ENCODE measurements around the gene KRTAP5-3.
"Not testable (repeated sequence)": the region's sequence is repeated elsewhere in the genome, so short reads cannot be mapped to it uniquely, and the experiment has no call there.

The KRTAP5-3 gene

DNA sequence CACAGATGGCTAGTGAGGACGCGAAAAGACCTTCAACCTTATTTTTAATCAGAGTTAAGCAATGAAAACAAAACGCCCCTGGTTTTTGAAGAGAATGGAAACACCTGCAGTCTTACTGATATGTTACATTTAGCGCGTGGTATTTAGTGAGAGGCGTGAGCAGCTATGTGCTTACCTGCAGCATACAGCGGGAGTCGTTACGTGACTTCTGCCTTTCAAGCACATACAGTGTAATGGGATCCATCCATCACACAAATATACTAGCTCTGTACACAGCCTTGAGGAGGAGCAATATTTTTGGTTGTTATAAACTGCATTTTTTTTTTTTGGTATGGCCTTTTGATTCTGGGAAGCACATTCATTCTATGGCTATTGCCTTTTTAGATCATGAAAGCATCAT, 15.6 kb downstream of the KRTAP5-3 start:
- Mint-ChIP-seq H3K4me1 (peaks cover 5 to 10% of the 10 kb centered on the region in 2 donors), H3K36me3 (peaks cover 4 to 7% of the 10 kb centered on the region in 2 donors), H3K27ac (no peak overlapping the region), H3K27me3 (peaks cover 55 to 70% of the 10 kb centered on the region in 2 donors), H3K9me3 (peaks cover 0 to 3% of the 10 kb centered on the region in 2 donors), H3K4me3 (no peak overlapping the region)
- DNase-seq: no peak
- ATAC-seq (replicated peaks): no peak

DNA sequence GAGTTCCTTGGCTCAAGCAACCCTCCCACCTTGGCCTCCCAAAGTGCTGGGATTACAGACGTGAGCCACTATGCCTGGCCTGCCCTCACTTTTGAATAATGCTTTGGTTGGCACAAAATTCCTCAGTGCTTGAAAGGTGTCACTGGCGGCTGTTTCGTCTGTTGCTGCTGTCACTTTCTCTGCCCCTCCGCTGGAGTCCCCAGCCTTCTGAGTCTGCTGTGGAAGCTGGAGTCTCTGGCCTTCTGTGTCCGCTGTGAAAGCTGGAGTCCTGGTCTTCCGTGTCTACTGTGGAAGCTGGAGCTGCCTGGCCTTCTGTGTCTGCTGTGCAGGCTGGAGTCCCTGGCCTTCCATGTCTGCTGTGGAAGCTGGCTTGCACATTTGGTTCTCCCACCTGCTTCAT, 18.3 kb downstream of the KRTAP5-3 start:
- peaks cover 41 to 67% of the 10 kb centered on the region in 2 donors for H3K27me3 Mint-ChIP-seq
- no peak overlapping the region for H3K4me3 Mint-ChIP-seq
- no peak for ATAC-seq (replicated peaks)
- H3K4me1 Mint-ChIP-seq: peaks cover 5 to 6% of the 10 kb centered on the region in 2 donors
- peaks cover 4% of the 10 kb centered on the region in 2 donors for H3K36me3 Mint-ChIP-seq
- peak overlapping the region; percentile 56 for H3K27ac Mint-ChIP-seq
- no peak for DNase-seq
- peaks cover 0 to 3% of the 10 kb centered on the region in 2 donors for H3K9me3 Mint-ChIP-seq

DNA sequence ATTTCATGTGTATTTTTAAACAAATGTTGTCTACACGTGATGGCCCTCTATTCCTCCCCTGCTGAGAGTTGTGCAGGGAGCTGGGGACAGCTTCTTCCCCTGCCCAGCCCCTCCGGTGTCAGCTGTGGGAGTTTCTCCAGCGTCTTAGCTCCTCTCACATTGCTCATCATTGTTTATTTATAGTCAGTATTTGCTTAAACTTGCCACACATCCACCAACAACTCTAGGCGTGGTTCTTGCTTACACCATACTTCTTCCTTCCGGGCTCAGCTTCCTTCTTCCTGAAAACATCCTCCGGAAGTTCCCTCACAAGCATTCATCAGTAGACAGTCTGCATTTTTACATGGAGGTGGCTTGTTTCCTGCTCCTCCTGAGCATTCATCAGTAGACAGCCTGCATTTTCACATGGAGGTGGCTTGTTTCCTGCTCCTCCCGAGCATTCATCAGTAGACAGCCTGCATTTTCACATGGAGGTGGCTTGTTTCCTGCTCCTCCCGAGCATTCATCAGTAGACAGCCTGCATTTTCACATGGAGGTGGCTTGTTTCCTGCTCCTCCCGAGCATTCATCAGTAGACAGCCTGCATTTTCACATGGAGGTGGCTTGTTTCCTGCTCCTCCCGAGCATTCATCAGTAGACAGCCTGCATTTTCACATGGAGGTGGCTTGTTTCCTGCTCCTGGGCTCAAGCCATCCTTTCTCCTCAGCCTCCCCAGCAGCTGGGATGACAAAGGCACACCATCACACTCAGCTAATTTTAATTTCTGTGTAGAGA, 18.9 kb downstream of the KRTAP5-3 start:
- ATAC-seq (replicated peaks); DNase-seq: not testable (repeated sequence)
- peak overlapping the region; percentile 84 for H3K27ac Mint-ChIP-seq

DNA sequence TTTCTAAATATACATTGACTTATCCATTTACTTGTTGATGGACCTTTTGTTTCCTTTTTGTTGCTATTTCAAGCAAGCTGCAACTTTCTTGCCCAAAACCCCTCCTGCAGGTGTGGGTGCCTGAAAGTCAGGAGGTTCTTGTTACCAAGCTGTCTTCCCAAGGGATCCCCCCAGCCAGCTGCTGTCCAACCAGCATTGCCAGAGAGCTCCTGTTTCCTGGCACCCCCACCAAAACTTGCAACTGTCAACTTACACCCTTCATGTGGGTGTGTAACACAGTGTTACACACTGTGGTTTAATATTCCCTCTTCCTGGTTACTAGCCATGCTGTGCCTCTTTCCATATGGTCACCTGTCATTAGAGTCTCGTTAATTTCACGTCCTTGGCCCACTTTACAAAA, 21.6 kb downstream of the KRTAP5-3 start:
- Mint-ChIP-seq H3K9me3 (peaks cover 0 to 3% of the 10 kb centered on the region in 2 donors), H3K27me3 (peaks cover 45 to 75% of the 10 kb centered on the region in 2 donors), H3K4me1 (peaks cover 5 to 6% of the 10 kb centered on the region in 2 donors), H3K4me3 (no peak overlapping the region), H3K27ac (peak overlapping the region; percentile 21), H3K36me3 (peaks cover 4% of the 10 kb centered on the region in 2 donors)
- DNase-seq (no peak), ATAC-seq (replicated peaks) (no peak)

More for the DNA sequence above, 18.9 kb downstream of the KRTAP5-3 start:
- H3K27me3 Mint-ChIP-seq: peaks cover 41 to 72% of the 10 kb centered on the region in 2 donors
- not testable (repeated sequence) for H3K4me1 Mint-ChIP-seq, H3K9me3 Mint-ChIP-seq, H3K36me3 Mint-ChIP-seq
- H3K4me3 Mint-ChIP-seq: peak overlapping the region; percentile 15 to 61

DNA sequence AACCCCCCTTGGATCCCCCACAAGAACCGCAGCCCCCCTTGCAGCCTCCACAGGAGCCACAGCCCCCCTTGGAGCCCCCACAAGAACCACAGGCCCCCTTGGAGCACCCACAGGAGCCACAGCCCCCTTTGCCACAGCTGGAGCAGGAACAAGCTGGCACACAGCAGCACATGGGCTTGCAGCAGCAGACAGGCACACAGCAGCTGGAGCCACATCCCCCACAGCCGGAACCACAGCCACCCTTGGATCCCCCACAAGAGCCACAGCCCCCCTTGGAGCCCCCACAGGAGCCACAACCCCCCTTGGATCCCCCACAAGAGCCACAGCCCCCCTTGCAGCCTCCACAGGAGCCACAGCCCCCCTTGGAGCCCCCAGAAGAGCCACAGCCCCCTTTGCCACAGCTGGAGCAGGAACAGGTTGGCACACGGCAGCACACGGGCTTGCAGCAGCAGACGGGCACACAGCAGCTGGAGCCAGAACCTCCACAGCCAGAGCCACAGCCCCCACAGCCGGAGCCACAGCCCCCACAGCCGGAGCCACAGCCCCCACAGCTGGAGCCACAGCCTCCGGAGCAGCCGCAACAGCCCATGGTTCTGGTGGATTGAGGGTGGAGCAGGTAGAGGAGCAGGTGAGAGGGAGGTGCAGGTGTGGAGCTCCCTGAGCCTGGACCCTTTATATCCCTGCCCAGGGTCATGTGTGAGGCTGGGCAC, 23.4 kb downstream of the KRTAP5-3 start, which contains the start of gene KRTAP5-1:
Gene KRTAP5-1 (minus strand): TSS at position 623 of the 710 bp plus-strand sequence. CDS start 34 bp downstream, at position 589.
- not testable (repeated sequence) for DNase-seq; H3K9me3 Mint-ChIP-seq; H3K4me3 Mint-ChIP-seq; H3K36me3 Mint-ChIP-seq; ATAC-seq (replicated peaks); H3K4me1 Mint-ChIP-seq; H3K27ac Mint-ChIP-seq
- peaks cover 47 to 79% of the 10 kb centered on the region in 2 donors for H3K27me3 Mint-ChIP-seq

DNA sequence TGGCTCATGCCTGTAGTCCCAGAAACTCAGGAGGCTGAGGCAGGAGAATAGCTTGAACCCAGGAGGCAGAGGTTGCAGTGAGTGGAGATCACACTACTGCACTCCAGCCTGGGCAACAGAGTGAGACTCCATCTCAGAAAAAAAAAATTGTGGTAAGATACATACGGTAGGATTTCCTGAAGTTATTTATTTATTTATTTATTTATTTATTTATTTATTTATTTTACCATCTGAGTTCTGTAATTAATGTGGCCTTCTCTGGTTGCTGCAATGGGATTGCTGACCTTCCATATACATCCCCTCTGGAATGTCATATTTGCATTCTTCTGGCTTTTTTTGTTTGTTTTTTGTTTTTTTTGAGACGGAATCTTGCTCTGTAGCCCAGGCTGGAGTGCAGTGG, 25.4 kb downstream of the KRTAP5-3 start:
- H3K4me1 Mint-ChIP-seq; H3K27ac Mint-ChIP-seq; H3K36me3 Mint-ChIP-seq; H3K4me3 Mint-ChIP-seq; H3K9me3 Mint-ChIP-seq; DNase-seq; ATAC-seq (replicated peaks): not testable (repeated sequence)
- H3K27me3 Mint-ChIP-seq: peaks cover 46 to 79% of the 10 kb centered on the region in 2 donors

DNA sequence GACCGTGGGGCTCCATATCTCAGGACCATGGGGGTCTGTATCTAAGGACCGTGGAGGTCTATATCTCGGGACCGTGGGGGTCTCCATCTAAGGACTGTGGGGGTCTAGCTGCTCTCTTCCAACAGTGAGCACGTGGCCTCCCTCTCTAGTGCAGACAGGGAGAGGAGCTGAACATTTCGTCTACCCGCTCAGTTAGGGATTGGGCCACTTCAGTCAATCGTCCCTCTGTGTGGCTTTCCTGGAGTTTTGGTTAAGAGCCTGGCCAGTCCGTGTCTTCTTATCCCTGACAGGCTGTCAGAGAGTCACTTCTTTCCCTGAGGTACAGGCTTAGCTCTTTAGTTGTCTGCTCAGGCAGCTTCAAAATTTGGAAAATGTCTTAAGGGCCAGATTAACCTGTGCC, 26.3 kb downstream of the KRTAP5-3 start:
- Mint-ChIP-seq H3K9me3 (peaks cover 8% of the 10 kb centered on the region in 2 donors), H3K4me1 (no peaks in the 10 kb centered on the region), H3K36me3 (peaks cover 3 to 4% of the 10 kb centered on the region in 2 donors), H3K27ac (no peak overlapping the region), H3K4me3 (no peak overlapping the region), H3K27me3 (peaks cover 43 to 77% of the 10 kb centered on the region in 2 donors)
- ATAC-seq (replicated peaks) (no peak), DNase-seq (no peak)

DNA sequence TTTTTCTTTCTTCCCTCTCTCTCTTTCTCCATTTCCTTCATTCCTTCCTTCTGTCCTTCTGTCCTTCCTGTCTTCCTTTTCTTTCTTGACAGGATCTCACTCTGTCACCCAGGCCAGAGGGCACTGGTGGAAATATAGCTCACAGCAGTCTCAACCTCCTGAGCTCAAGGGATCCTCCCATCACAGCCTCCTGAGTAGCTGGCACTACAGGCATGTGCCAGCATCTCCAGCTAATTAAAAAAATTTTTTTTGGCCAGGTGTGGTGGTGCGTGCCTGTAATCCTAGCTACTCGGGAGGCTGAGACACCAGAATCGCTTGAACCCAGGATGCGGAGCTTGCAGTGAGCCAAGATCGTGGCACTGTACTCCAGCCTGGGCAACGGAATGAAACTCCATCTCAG, 31.4 kb downstream of the KRTAP5-3 start:
- Mint-ChIP-seq H3K4me1 (peaks cover 9 to 17% of the 10 kb centered on the region in 2 donors), H3K27ac (no peak overlapping the region), H3K4me3 (no peak overlapping the region), H3K9me3 (peaks cover 8% of the 10 kb centered on the region in 2 donors), H3K36me3 (peaks cover 3 to 4% of the 10 kb centered on the region in 2 donors), H3K27me3 (peaks cover 40 to 62% of the 10 kb centered on the region in 2 donors)
- no peak for DNase-seq
- ATAC-seq (replicated peaks): no peak

DNA sequence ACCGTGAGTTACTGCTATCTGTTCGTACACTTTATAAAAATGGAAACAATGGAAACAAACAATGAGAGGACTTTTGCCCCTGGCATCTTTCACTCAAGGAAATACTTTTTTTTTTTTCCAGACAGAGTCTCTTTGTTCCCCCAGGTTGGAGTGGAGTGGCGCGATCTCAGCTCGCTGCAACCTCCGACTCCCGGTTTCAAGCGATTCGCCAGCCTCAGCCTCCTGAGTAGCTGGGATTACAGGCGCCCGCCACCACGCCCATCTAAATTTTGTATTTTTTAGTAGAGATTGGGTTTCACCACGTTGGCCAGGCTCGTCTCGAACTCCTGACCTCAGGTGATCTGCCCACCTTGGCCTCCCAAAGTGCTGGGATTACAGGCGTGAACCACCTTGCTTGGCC, 32.5 kb downstream of the KRTAP5-3 start:
- peaks cover 33 to 54% of the 10 kb centered on the region in 2 donors for H3K27me3 Mint-ChIP-seq
- not testable (repeated sequence) for H3K27ac Mint-ChIP-seq, H3K4me3 Mint-ChIP-seq

DNA sequence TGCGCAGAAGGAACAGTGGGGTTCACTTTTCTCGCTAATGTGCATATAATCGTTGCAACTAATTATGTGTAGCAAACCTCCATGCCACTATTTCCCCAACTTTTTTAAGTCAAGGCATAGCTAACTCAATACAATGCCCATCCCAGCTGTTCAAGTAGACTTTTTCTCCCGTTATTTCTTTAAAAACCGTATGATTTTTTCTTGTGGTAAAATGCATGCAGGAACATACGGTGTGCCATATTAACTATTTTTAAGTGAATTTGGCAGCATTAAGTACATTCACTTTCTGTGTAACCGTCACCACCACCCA, 33.4 kb downstream of the KRTAP5-3 start:
- ATAC-seq (replicated peaks) (no peak), DNase-seq (no peak)
- Mint-ChIP-seq H3K4me1 (peaks cover 9 to 17% of the 10 kb centered on the region in 2 donors), H3K27me3 (peaks cover 41 to 61% of the 10 kb centered on the region in 2 donors), H3K36me3 (peaks cover 3 to 4% of the 10 kb centered on the region in 2 donors), H3K9me3 (peaks cover 5 to 8% of the 10 kb centered on the region in 2 donors), H3K27ac (peak overlapping the region; percentile 71), H3K4me3 (no peak overlapping the region)

More for the DNA sequence above, 32.5 kb downstream of the KRTAP5-3 start:
- not testable (repeated sequence) for H3K9me3 Mint-ChIP-seq; DNase-seq; H3K36me3 Mint-ChIP-seq; ATAC-seq (replicated peaks)
- peaks cover 9 to 17% of the 10 kb centered on the region in 2 donors for H3K4me1 Mint-ChIP-seq

DNA sequence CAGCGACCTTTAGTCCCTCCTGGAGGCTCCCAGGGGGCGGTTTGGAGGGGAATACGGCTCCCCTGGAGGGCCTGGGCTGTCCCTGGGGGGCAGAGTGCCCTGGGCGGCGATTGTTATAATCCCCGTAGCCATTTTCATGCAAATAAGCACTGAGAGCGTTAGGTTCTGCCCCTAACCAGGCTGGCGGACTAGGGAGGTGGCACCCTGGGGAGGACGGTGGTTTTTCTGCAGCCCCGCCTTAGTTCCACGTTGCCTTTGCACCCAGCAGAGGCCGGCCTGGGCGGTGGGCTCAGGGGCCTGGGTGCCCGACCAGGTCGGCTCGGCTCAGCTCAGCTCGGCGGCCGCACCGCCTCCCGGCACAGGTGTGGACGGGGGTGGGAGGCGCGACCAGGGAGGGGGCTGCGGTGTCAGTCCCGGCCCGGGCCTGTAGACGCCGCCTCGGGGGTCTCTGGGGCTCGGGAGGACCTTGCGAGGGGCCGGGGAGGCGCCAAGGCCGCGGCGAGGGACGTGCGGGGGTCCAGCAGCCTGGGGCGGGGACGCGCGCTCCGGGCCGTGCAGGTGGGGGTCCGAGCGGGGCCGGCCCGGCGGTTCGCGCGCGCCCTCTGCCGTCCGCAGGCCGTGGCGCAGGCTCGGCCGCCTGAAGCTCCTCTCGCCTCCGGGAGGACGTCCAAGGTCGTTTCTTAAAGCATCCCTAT, 33.9 kb downstream of the KRTAP5-3 start:
- DNase-seq: peak; percentile 61
- Mint-ChIP-seq H3K27me3 (peaks cover 46 to 66% of the 10 kb centered on the region in 2 donors), H3K9me3 (peaks cover 5 to 8% of the 10 kb centered on the region in 2 donors), H3K4me1 (peaks cover 9 to 20% of the 10 kb centered on the region in 2 donors), H3K36me3 (peaks cover 3 to 4% of the 10 kb centered on the region in 2 donors), H3K4me3 (peak overlapping the region; percentile 69 to 72), H3K27ac (no peak overlapping the region)
- ATAC-seq (replicated peaks): peak; percentile 85 to 86

DNA sequence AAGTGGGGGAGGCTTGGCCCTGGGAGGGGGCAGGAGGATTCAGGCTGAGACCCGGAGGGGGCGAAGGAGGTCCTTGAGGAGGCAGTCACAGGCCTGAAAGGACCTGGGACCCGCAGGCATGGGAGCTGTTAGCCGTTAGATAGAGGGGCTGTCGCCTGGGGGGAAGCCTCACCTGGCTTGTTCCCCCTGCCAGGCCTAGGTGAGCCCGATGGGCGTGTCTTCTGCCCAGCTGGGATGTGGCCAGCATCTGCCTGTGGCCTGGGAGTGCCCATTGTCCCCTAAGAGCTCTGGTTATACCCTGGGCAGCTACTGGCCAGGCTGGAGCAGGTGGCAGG, 34.4 kb downstream of the KRTAP5-3 start:
- peaks cover 5 to 8% of the 10 kb centered on the region in 2 donors for H3K9me3 Mint-ChIP-seq
- DNase-seq (no peak), ATAC-seq (replicated peaks) (peak; percentile 19 to 27)
- H3K4me1 Mint-ChIP-seq: peaks cover 9 to 23% of the 10 kb centered on the region in 2 donors
- H3K27ac Mint-ChIP-seq: peak overlapping the region; percentile 59
- H3K27me3 Mint-ChIP-seq: peaks cover 49 to 66% of the 10 kb centered on the region in 2 donors
- peak overlapping the region; percentile 69 to 72 for H3K4me3 Mint-ChIP-seq
- peaks cover 3 to 4% of the 10 kb centered on the region in 2 donors for H3K36me3 Mint-ChIP-seq

DNA sequence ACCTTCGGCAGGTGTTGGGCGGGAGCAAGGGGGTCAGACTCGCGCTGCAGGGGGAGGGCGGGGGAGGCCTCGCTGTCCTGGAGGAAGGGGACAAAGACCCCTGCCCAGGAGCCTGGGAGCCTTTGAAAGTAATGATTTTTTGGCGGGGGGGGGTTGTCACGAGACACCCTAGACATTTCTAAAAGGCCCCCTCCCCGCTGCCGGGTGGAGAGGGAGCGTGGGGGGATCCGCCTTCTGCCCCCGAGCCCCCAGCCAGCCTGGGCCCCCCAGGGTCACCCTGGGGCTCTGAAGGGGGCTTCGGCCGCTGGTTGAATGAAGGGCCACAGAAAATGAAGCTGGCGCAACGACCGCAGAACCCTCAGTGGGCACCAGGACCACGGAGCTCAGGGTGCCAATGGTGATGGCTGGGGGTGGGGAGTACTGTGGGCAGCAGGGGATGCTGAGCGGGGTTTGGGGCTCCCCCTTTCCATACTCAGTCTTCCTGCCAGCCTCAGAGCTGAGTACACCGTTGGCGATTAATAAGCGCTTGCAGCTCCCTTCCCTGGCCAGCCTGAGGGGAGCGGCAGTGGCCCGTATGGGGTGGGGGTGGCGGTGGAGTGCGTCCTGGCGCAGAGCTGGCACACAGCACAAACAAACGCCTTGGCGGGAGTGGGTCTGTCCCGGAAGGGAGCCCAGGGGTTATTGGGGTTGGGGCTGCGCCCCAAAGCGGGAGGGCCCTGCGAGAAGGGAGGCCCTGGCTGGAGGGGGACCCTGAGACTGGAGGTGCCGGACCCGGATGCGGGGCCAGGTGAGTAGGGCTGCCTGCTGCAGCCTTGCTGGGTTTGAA, 35.0 kb downstream of the KRTAP5-3 start:
- no peak for DNase-seq
- H3K4me1 Mint-ChIP-seq: peaks cover 13 to 29% of the 10 kb centered on the region in 2 donors
- H3K27me3 Mint-ChIP-seq: peaks cover 48 to 66% of the 10 kb centered on the region in 2 donors
- H3K36me3 Mint-ChIP-seq: peaks cover 3% of the 10 kb centered on the region in 2 donors
- peaks cover 3% of the 10 kb centered on the region in 2 donors for H3K9me3 Mint-ChIP-seq
- peak overlapping the region; percentile 59 for H3K27ac Mint-ChIP-seq
- ATAC-seq (replicated peaks): peak in 1 of 2 donors; percentile 10
- peak overlapping the region; percentile 69 to 72 for H3K4me3 Mint-ChIP-seq

All from stimulated activated naive B cell treated with anti-CD40 and anti-IgM and Interleukin-4, amounts not matched to agents 10 μg/mL and 1 μg/mL and 100 μg/mL, for 72 hours (primary cell).